Adrenal gland (tissue), 5 donors: ENCODE data around the gene SNX30.

Experiments used
- POLR2A ChIP-seq, 2 donors: fragments of 450-650 bp; IDR thresholded peaks; one replicate each; pipeline ENCODE4 v1.6.1; 2017; ENCODE audit warnings: antibody characterized with exemption in 2 of 2, mild to moderate bottlenecking in 2 of 2, moderate library complexity in 1 of 2
- TF ChIP-seq, protein P1 (sequence below), 6 experiments: fragments of 450-650 bp in 4 of 6; fragments of 200-600 bp in 2 of 6; sonication (generic) in 1 of 6; IDR thresholded peaks; 1 replicate in 5 of 6; 2 replicates in 1 of 6; pipeline versions ENCODE4 v1.5.1 to v1.8.0; 2016 to 2021; ENCODE audit warnings: antibody characterized with exemption in 6 of 6, mild to moderate bottlenecking in 2 of 6, moderate library complexity in 1 of 6
- donor health status: DM: no; HTN: no; CAD: no.

DNA sequence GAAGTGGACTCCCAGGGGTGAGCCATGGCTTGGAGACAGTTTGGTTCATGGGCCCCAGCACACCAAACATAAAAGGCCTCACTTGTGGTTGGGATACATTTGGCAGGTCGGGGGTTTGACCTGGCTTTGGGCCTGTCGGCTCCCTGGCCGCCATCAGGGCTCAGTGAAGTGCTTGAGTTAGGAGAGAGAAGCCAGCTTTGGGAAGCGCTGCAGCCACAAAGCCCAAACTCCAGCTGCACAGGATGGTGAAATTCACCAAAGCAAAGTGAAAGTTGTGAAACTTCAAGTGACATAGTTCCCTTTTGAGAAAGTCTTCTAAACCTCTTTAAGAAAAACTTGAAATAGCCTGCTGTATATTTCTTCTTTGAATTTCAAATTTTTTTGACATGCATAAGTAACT, 112.7 kb downstream of the SNX30 start:
- TF ChIP-seq, protein P1, sequence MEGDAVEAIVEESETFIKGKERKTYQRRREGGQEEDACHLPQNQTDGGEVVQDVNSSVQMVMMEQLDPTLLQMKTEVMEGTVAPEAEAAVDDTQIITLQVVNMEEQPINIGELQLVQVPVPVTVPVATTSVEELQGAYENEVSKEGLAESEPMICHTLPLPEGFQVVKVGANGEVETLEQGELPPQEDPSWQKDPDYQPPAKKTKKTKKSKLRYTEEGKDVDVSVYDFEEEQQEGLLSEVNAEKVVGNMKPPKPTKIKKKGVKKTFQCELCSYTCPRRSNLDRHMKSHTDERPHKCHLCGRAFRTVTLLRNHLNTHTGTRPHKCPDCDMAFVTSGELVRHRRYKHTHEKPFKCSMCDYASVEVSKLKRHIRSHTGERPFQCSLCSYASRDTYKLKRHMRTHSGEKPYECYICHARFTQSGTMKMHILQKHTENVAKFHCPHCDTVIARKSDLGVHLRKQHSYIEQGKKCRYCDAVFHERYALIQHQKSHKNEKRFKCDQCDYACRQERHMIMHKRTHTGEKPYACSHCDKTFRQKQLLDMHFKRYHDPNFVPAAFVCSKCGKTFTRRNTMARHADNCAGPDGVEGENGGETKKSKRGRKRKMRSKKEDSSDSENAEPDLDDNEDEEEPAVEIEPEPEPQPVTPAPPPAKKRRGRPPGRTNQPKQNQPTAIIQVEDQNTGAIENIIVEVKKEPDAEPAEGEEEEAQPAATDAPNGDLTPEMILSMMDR (IDR thresholded peaks at IDR 0.05): no peak
- TF ChIP-seq POLR2A (IDR thresholded peaks at IDR 0.05): no peak
